AG10803 (cell line): ENCODE measurements around the gene EPAS1.

Source experiments
- DNase-seq: peaks from one replicate; pipeline ENCODE4 v3.0.0; 2010; ENCODE audit warnings: low read depth
- H3K4me3 ChIP-seq: 2 replicates; pipeline ENCODE4 v1.5.1; 2011; ENCODE audit warnings: mild to moderate bottlenecking, low read length, control low read depth
- TF ChIP-seq, protein P1 (sequence below): conservative IDR thresholded peaks from 2 replicates; pipeline ENCODE4 v1.5.1; 2011; ENCODE audit warnings: mild to moderate bottlenecking, low read length, control low read depth, inconsistent platforms

The EPAS1 gene

DNA sequence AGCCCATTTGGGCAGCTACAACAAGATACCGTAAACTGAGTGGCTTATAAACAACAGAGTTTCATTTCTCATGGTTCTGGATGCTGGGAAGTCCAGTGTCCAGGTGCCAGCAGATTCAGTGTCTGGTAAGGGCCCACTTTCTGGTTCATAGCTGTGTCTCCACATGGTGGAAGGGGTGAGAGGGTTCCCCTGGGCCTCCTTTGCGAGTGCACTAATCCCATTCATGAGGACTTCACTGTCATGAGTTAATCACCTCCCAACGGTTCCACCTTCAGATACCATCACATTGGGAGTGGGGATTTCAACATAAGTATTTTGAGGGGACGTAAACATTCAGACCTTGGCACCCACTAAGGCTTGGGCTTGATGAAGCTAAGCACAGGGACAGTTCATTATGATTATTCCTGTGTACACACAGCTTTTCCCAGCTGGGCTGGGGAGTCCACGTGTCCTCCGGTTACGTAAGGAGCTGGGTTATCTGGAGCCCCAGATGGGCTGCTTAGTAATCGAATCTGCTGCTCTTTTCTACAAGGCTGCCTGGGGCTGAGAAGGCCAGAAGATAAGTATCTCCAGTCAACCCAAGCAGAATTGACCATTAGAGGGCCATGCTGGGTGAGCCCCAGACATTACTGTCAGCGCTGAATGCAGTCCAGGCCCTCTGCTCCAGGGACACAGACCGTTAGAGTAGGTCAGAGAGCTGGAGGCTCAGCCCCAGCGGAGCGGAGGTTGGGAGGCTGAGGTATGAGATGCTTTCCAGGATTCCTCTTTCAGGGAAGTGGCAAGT is 42.7 kb downstream of the EPAS1 start:
- H3K4me3 ChIP-seq = no peak overlapping the region
- TF ChIP-seq, protein P1, sequence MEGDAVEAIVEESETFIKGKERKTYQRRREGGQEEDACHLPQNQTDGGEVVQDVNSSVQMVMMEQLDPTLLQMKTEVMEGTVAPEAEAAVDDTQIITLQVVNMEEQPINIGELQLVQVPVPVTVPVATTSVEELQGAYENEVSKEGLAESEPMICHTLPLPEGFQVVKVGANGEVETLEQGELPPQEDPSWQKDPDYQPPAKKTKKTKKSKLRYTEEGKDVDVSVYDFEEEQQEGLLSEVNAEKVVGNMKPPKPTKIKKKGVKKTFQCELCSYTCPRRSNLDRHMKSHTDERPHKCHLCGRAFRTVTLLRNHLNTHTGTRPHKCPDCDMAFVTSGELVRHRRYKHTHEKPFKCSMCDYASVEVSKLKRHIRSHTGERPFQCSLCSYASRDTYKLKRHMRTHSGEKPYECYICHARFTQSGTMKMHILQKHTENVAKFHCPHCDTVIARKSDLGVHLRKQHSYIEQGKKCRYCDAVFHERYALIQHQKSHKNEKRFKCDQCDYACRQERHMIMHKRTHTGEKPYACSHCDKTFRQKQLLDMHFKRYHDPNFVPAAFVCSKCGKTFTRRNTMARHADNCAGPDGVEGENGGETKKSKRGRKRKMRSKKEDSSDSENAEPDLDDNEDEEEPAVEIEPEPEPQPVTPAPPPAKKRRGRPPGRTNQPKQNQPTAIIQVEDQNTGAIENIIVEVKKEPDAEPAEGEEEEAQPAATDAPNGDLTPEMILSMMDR = no peak
- no peak for DNase-seq

DNA sequence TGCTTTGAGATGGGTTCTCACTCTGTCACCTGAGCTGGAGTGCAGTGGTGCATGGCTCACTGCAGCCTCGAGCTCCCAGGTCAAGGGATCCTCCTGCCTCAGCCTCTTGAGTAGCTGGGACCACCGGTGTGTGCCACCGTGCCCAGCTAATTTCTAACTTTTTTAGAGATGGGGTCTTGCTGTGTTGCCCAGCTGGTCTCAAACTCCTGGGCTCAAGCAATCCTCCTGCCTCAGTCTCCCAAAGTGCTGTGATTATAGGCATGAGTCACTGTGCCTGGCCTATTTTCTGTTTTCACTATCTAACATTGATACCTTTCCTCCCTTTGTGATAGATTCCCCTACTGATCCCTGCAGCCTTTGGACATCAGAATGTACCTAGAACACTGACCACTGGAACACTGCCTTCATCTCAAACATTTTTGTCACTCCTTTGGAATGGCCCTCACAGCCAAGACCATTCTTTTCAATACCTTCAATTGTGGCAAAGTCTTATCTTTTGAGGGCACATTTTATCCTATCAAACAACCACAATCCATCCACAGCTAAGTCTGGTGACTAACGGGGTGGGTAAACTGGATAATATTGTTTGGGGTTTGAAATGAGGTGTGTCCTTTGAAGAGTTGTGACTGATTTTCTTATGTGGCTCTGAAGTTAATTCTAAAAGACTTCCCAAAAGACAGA is 43.7 kb downstream of the EPAS1 start:
- DNase-seq = no peak
- H3K4me3 ChIP-seq = no peak overlapping the region
- TF ChIP-seq, protein P1 = no peak

DNA sequence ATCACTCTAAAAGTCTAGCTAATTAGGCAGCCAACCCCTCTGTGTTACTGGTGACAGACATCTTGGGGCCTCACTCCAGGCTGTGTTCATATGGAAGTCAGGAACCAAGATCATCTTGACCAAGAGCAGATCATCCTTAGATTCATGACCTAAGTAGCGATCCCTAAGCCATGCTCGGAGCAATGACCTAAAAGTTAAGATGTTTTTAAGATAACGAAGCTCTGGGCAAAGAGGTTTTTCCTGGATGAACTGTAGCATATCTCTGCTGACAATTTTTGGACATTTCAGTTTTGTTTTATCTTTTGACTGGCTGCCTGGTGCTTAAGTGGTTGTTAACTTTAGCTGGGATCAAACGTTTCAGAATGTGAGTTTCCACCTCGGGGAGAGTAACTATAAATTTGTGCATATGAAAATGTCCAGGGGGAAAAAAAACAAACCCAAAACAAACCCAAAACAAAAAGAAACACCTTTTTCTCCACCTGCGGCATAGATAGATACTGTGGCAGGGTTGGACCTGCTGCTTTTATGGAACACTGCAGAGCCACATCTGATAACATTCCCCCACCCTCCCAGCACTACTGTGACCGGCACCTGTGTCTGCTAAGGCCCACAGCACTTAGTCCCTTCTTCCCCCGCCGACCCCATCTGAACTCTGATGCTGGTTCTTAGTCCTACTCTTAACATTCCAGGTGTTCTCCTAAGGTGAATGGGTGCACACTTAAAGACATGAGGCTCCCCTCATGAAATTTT is 45.5 kb downstream of the EPAS1 start:
- TF ChIP-seq, protein P1 = no peak
- no peak overlapping the region for H3K4me3 ChIP-seq
- DNase-seq = no peak

DNA sequence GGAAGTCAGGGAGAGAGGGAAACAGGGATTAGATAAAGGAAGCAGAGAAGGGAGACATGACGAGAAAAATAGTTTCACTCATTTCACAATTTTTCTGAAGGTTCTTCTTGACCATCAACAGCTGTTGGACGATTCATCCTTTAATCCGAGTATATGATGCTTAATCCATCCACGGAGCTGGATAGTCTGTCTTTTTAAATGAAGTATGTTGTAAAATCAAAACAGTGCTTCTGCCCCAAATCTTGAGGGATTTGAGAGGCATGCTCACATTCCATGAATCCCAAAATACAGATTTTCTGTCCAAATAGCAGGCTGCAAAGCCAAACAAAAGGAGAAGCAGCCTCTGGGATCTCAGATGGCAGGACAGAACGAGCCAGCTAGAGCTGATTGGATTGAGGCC is 47.5 kb downstream of the EPAS1 start:
- no peak overlapping the region for H3K4me3 ChIP-seq
- TF ChIP-seq, protein P1 = no peak
- DNase-seq = peak; percentile 50

DNA sequence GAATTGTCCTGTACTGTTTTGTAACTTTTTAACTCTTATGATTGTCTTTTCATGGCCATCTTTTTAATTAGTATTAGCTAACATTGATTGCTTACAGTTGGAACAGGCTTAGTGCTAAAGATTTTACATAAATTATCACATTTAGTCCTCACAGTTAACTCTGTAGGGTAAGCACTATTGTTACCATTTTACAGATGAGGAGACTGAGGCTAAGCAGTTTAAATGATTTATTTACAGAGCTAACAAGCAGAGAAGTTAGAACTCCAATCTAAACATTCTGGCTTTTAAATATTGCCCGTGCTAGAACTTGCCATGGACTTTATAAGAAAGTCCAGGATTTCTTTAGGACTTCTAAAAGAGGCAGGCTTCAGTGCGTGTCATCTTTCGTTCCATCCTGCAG is 48.6 kb downstream of the EPAS1 start:
- TF ChIP-seq, protein P1 = no peak
- no peak overlapping the region for H3K4me3 ChIP-seq
- no peak for DNase-seq

DNA sequence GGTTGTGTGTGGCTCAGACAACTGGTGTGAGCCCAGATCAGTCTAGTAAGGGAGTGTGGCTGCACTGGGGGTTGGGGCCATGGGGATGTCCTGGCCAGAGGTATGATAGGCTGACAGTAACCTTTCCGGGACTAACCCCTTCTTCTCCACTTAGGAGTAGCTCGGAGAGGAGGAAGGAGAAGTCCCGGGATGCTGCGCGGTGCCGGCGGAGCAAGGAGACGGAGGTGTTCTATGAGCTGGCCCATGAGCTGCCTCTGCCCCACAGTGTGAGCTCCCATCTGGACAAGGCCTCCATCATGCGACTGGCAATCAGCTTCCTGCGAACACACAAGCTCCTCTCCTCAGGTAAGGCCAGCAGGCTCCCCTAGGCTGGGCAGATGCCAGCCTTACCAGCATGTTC is 49.5 kb downstream of the EPAS1 start:
- no peak overlapping the region for H3K4me3 ChIP-seq
- DNase-seq = no peak
- TF ChIP-seq, protein P1 = no peak
